Left lung (tissue), 10 donors: ENCODE data around the gene PI4KA. TPM values are rescaled to one million over a fixed set of nuclear protein-coding genes. Genes with fewer than 3 reads are reported as not detected.
A peak's percentile ranks its signal among the peaks of the same experiment; 100 is the strongest.

ENCODE experiments used
- ATAC-seq: fragments of 200-7000 bp; cut with Tn5 transposase; one replicate; pipeline ENCODE4 v1.9.1; 2020; ENCODE audit warnings: moderate library complexity
- DNase-seq, 4 donors: peaks; one replicate each; pipeline ENCODE4 v3.0.0-alpha.2; 2013 to 2020
- H3K27ac ChIP-seq, 2 donors: fragments of 200-600 bp; sonication (generic) in 1 of 2; one replicate each; pipeline versions ENCODE4 v1.5.0 to v1.8.0; 2020 to 2021
- H3K27me3 ChIP-seq, 2 donors: fragments of 200-600 bp; sonication (generic) in 1 of 2; one replicate each; pipeline versions ENCODE4 v1.5.0 to v1.8.0; 2020 to 2021
- H3K36me3 ChIP-seq, 2 donors: fragments of 200-600 bp; sonication (generic) in 1 of 2; one replicate each; pipeline versions ENCODE4 v1.5.0 to v1.8.0; 2020 to 2021
- H3K4me1 ChIP-seq, 2 donors: fragments of 200-600 bp; one replicate each; pipeline ENCODE4 v1.8.0; 2021
- H3K4me3 ChIP-seq, 2 donors: fragments of 200-600 bp; sonication (generic) in 1 of 2; one replicate each; pipeline versions ENCODE4 v1.5.0 to v1.8.0; 2020 to 2021; ENCODE audit warnings: mild to moderate bottlenecking in 1 of 2
- H3K9me3 ChIP-seq, 2 donors: fragments of 200-600 bp; sonication (generic) in 1 of 2; one replicate each; pipeline versions ENCODE4 v1.5.0 to v1.8.0; 2020 to 2021
- CTCF ChIP-seq, 2 donors: fragments of 200-600 bp; sonication (generic) in 1 of 2; IDR thresholded peaks; one replicate each; pipeline versions ENCODE4 v1.5.0 to v1.8.0; 2021; ENCODE audit warnings: antibody characterized with exemption in 2 of 2
- intact Hi-C, 2 donors: fragments of 100-400 bp; cut with DNase I; formaldehyde crosslinking; loops; one replicate each; pipeline versions ENCODE4 v1.11.2 to v1.14.2; 2022
- polyA plus RNA-seq, 6 donors: library from polyadenylated mRNA; unstranded; fragments of 120-200 nt; gene quantifications; one replicate each; pipeline ENCODE4 v1.2.1, GENCODE V29; 2013; ENCODE audit not compliant: insufficient read length in 6 of 6
- total RNA-seq, 2 donors: library from RNA; stranded (reverse); fragmentation: NEBNext Ultra II Directional; extraction: Animal tissue kit (Norgen Biotek cat#: 25700); gene quantifications; one replicate each; pipeline ENCODE4 v1.2.1, GENCODE V29; 2021
- donor health status: DM: no; HTN: yes; CAD: no.
- donor health status: DM: no; HTN: no; CAD: no.

The PI4KA gene
- total and polyA plus RNA-seq, 8 donors, result 60.5 to 108 (median 70.0) TPM

DNA sequence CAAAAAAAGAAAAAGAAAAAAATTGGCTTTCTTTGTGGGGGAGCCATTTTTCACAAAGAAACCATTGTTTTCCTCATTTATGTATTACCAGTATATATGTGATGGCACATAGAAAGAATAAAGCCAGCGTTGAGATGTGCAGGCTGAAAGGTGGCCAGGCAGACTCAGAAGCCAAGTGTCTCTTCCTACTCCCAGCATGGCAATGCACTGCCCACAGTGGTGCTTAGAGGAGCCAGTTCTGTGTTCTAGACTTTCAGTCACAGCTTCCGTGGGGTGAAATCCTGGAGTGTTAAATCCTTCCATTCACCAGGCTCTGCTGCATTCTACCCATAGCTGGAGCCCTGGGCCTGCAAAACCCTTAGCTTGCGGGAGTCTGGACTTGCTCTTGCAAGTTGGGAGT is 19.1 kb upstream of the PI4KA start:
- intact Hi-C loops, result no loop called here
- Histone ChIP-seq H3K4me1 (no peaks in the 10 kb centered on the region), H3K4me3 (no peak overlapping the region), H3K27ac (no peak overlapping the region), H3K9me3 (no peaks in the 10 kb centered on the region), H3K36me3 (peaks cover 0 to 81% of the 10 kb centered on the region in 2 donors), H3K27me3 (no peaks in the 10 kb centered on the region)
- DNase-seq (no peak), ATAC-seq (no peak)
- no peak for TF ChIP-seq CTCF (IDR thresholded peaks at IDR 0.05)

DNA sequence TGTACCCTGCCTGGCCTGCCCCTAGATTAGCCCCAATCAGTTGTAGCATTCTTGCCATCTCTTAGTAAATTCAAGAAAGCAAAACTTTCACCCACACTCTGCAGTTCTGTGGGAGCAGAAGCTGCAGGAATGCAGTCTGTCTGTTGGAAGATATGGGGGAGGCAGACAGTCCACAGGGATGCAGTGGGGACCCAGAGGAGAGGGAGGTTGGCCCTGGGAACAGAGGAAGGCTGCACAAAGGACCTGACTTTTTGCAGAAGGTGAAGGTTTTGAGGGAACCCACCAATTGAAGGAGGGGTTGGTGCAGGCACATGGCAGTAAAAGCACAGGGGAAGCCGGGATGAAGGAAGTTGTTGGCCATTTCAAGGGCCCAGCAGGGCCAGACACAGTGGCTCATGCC is 16.7 kb upstream of the PI4KA start:
- Histone ChIP-seq H3K36me3 (peaks cover 0 to 82% of the 10 kb centered on the region in 2 donors), H3K4me1 (no peaks in the 10 kb centered on the region), H3K4me3 (no peak overlapping the region), H3K9me3 (no peaks in the 10 kb centered on the region), H3K27me3 (no peaks in the 10 kb centered on the region), H3K27ac (no peak overlapping the region)
- ATAC-seq (no peak), DNase-seq (no peak)
- intact Hi-C loops, result no loop called here
- no peak for TF ChIP-seq CTCF (IDR thresholded peaks at IDR 0.05)

DNA sequence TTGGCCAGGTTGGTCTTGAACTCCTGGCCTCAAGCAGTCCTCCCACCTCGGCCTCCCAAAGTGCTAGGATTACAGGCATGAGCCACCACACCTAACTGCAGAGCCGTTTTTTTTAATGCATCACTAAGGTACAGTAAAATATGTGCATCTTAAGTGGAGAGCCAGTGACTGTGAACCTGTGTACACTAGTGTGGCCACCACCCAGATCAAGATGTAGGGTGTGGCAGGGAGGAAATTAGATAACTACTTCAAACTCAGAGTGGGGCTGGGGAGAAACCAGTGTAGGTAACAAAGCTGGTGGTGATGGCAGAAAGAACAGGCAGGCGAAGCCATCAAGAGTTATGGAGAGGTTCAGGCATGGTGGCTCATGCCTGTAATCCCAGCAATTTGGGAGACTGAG is 14.6 kb upstream of the PI4KA start:
- ATAC-seq (no peak), DNase-seq (no peak)
- no peak overlapping the region for H3K4me3 ChIP-seq
- no peak overlapping the region for H3K27ac ChIP-seq
- H3K36me3 ChIP-seq, result peaks cover 0 to 79% of the 10 kb centered on the region in 2 donors
- peaks cover 0 to 2% of the 10 kb centered on the region in 2 donors for H3K4me1 ChIP-seq
- intact Hi-C loops, result no loop called here
- no peaks in the 10 kb centered on the region for H3K27me3 ChIP-seq
- H3K9me3 ChIP-seq, result no peaks in the 10 kb centered on the region
- no peak for TF ChIP-seq CTCF (IDR thresholded peaks at IDR 0.05)

- no peaks in the 10 kb centered on the region for H3K9me3 ChIP-seq
- no peak overlapping the region for H3K4me3 ChIP-seq
- H3K36me3 ChIP-seq, result peaks cover 0 to 56% of the 10 kb centered on the region in 2 donors
- peaks cover 22 to 34% of the 10 kb centered on the region in 2 donors for H3K4me1 ChIP-seq
- intact Hi-C loops, result no loop called here
- no peaks in the 10 kb centered on the region for H3K27me3 ChIP-seq
- ATAC-seq (no peak), DNase-seq (no peak)
- H3K27ac ChIP-seq, result no peak overlapping the region
- TF ChIP-seq CTCF (IDR thresholded peaks at IDR 0.05), result no peak
These were observed 10.6 kb upstream of the PI4KA start for GRCh38 chr22:20869234-20869633.

DNA sequence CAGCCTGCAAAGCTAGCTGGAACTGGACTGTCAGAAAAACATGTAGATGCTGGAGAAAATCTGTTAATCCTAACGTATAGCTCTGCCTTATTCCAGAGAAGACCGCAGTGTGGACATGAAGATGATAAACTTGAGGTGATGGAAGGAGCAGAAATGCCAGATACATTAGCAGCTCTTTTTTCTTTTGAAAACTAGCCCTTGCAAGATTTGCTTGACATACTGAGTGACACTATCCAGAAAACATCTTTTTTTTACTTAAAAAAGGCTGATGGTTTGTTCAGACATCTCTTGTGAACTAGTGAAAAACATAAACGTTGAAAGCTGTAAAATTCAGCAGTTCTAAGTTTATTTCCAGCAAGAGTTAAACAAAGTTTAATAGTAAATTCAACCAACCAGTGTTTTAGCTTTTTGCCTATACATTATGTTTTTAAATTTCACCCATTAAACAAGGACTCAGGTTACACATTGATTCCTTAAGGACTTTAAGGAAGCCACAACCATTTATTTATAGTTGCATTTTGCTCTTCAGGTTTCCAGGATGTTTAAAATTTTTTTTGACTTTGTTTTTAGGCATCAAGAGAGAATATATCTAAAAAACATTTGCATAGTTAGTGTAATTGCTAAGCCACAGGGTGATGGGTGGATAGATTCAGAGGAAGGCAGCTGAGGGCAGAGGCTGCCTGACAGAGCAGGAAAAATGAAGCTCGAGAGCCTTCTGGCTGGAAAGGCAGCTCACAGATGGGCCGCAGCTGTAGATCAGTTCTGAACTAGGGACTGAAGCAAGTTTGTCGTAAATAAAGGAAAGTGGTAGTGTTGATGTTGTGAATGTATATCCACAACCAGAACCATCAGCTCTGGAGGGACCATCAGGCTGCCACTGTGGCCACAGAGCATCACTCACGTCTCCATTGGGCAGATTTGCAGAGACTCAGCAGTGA is 9.7 kb upstream of the PI4KA start:
- intact Hi-C loops, result no loop called here
- ATAC-seq (no peak), DNase-seq (peak in 1 of 4 donors; percentile 37)
- Histone ChIP-seq H3K27me3 (no peaks in the 10 kb centered on the region), H3K9me3 (no peaks in the 10 kb centered on the region), H3K4me3 (no peak overlapping the region), H3K36me3 (peaks cover 0 to 60% of the 10 kb centered on the region in 2 donors), H3K27ac (peak overlapping the region; percentile 76 to 88), H3K4me1 (peaks cover 22 to 44% of the 10 kb centered on the region in 2 donors)
- TF ChIP-seq CTCF (IDR thresholded peaks at IDR 0.05), result no peak
